Globus pallidus (tissue), 1 donor: Measurements from ENCODE around the gene RETNLB.

ENCODE experiments used
- DNase-seq: peaks from one replicate; pipeline ENCODE4 v3.0.0-alpha.2; 2015; ENCODE audit warnings: low spot score

Gene RETNLB, protein sequence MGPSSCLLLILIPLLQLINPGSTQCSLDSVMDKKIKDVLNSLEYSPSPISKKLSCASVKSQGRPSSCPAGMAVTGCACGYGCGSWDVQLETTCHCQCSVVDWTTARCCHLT

DNA sequence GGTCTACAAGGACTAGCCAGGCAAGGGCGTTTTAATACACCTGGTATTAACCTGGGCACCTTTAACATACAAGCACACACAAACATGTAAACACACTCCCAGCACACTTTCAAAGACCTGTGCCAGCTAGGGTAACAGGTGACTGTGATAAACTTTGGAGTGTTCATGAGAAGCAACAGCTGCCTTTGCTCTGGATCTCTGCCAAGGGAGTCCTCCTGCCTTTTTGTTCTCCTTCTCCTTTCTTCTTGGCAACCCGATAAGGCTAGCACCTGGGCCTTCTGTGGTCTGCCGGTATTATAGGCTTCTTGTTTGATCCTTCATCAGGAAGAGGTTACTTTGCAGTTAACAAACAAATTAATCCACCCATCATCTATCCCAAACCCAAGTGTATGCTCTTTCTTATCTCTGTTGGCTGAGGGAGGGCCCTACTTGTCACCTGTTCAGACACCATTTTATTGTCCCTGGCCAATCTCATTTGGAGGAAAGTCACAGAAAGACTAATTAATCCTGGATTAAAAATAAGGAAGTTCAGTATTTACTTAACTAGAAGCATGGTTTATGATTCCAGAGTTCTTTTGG, at the start of gene RETNLB:
RETNLB (minus strand) TSS at position 7 of the 579 bp plus-strand sequence. CDS start 225 bp downstream, outside the sequence.
- DNase-seq: no peak

DNA sequence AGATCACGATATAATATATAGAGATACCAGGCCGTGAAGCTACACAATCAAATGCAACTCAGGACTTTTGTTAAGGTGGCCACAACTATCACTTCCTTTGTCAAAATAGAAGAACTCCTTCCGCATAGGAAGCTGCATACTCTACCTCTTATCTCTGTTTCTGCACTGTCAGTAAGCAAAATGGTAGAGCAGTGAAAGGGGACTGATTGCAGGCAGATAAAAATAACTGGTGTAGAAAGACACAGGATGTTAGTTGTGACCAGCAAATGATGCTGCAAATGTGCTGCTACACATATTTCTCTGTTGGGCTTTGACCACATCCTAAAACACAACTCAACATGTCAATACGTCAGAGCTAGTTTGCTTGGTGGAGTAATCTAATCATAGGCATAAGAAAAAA, 49.1 kb upstream of the RETNLB start:
- DNase-seq: no peak

DNA sequence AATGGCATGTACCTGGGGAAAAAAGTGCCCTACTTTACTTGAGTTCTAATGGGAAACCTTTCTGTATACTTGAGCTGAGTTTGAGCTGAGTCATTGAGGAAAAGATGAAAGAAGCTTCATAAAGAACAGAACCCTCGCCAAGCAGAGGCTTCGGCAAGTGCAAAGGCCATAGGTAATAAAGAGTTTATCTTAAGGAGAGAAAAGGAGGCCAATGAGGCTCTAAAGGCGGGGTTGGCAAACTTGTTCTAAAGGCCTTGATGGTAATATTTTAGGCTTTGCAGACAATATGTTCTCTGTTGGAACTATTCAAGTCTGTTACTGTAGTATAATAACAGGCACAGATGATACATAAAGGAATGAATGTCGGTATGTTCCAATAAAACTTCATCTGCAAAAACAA, 47.8 kb upstream of the RETNLB start:
- no peak for DNase-seq

DNA sequence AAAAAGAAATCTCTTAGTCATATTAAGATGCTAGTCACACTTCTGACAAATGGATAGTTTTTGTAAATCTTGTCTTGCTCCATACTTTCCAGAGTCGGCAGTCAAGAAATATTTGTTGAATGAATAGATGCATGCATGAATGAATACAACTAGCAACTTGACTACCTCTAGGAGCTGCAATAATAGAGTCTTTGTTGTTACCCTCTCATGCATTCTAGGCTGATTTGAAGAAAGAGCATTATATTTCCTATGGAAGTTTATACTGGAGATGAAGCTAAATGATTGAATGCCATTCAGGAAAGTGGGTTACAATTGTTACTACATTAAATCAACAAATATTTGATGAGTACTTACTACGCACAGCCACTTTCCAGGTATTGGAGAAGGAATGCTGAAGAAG, 47.2 kb upstream of the RETNLB start:
- no peak for DNase-seq

DNA sequence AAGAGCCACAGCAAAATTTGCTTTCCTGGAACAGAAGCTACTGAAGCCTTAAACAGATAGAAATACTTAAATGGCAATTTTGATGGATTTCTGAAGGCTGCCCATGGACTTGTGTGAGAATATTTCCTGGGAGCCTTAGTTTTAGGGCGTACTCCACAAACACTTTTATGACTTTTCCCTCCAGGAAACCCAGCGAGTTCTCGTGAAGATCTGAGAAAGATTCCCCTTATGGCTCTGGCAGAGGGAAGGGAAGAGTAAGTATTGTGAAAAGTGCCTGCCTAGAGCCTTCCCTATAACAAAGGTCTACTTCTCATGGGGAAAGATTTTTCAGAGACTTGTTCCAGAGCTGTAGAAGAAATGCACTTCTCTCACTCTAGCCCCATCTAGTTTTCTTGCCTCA, 34.3 kb upstream of the RETNLB start:
- DNase-seq: no peak

DNA sequence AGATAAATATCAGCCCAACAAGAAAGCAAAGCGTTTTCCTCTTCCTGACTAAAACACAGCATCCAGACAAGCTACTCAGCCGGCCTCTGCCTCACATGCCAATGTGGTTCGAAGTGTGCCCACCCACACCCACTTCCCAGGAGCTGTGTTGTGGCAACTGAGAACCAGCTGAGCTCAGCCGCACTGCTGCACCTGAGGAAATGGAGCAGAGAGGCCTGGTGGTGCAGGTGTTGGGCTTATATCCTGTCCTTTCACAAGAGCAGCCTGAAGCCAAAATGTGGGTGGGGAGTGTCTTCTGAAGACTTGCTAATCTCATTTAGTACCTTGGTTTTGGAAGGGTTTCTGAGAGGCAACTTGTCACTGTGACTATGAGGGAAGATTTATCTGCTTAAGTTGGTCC, 23.0 kb upstream of the RETNLB start:
- no peak for DNase-seq

DNA sequence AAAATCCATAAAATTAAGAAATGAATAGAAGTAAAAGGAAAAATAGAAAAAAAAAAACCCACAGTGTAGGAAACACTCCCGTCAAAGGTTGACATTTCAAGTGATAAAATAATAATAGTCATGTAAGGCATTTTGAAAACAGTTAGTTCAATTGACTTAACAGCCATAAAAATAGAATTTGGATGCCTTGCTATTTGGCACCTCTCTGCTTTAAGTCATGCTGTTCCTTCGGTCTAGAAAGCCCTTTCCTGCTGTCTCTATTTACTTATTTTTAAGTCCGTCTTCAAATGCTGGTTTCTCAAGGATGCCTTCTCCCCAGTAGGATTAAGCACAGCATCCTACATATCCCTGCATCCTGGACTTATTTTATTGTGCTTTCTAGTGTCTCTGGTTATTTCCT, 22.3 kb upstream of the RETNLB start:
- no peak for DNase-seq

DNA sequence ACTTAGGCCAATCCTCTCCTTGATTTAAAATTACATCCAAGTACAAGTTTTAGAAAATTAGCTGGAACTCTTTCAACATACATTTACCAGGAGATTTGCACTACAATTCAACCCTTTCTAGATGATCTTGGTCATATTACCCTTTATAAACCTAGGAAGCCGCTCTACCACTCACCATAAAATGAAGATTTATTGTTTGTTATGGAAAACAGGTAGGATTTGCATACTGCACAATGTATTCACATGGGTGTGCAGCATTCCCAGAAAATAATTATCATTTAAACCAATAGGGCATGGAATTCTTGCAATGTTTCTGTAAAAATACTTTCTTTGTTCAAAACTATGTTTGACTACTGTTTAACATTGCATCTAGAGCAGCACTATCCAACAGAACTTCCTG, 18.4 kb upstream of the RETNLB start:
- no peak for DNase-seq

DNA sequence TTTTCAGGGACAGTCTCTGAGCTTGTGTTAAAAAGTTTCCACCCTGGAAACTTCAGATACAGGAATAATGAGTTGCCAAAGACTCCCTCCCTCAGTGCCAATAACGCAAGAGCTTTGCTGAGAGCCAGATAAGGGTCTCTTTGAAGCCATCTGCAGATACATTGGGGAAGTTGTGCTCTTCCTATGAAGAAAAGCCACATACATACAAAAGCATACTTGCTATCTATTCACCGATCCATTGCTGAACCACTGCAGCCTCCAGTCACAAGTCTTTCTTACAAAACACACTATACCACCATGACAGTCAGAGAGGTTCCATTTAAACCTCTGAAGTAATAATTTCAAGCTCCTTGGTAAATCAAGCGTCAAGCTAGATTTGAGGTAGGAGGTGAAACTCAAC, 10.0 kb upstream of the RETNLB start:
- DNase-seq: no peak

DNA sequence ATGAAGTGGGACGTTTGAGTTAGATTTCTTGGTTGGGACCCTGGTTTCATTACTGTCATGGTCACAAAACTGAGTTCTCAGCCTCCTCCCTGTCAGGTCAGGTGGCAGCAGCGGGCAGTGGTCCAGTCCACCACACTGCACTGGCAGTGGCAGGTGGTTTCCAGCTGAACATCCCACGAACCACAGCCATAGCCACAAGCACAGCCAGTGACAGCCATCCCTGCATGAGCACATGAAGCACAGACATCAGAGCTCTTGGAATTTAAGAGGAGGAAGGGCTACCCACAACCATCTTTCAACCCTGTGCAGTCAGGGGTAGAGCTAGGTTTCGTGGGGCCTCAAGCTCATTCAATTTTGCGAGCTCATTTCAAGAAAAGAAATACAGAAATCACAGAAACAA, 1.5 kb downstream of the RETNLB start:
- DNase-seq: no peak

DNA sequence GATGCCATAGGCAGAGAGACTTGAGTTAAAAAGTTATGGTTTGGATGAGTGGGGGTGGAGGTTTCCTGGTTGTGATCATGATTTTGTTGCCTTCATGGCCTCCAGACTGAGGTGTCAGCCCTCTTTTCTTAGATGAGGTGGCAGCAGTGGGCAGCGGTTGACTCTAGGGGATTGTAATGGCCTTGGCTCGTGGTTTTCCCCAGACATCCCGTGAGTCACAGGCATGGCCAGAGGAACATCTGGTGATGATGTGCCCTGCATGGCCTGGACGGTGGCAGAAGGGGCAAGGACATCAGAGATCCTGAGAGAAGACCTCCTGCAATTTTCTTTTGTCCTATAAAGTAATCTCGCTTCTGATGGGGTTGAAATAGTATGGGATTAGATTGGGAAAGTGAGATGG, 12.4 kb downstream of the RETNLB start:
- no peak for DNase-seq

DNA sequence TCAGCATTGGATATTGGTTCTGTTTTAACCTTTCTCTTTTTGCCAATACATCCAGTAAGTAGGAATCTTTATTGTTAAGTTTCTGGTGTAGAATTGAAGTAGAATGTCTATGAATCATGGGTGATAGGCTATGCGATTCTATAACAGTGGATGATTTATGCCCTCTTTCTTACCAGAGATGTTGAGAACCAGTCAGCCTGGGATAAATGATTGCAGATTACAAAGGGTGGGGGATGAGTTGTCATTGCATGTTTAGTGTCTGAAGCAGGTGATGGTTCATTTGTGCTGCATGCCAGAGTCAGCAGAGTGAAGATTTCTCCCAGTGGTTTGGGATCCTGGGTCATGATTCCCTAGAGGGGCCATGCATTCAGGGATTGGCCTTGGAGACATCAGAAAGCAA, 14.3 kb downstream of the RETNLB start:
- DNase-seq: no peak

DNA sequence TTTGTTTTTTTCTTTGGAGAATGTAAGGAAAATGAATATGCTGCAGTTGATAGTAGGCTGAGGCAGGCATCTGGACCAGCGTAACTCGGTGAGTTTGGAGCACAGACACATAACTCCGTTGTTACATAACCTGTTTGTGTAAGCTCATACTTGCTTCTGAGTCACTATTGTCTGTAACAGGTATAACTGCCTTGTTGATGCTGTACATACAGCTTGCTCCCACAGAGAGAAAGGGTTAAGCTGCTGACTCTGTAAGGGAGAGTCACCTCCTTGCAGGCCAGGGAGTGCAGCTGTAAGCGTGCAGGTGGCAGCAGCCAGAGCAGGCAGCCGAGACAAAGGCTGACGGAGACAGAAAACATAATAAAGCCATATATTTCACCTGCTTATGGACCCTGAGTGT, 20.4 kb downstream of the RETNLB start:
- DNase-seq: no peak

DNA sequence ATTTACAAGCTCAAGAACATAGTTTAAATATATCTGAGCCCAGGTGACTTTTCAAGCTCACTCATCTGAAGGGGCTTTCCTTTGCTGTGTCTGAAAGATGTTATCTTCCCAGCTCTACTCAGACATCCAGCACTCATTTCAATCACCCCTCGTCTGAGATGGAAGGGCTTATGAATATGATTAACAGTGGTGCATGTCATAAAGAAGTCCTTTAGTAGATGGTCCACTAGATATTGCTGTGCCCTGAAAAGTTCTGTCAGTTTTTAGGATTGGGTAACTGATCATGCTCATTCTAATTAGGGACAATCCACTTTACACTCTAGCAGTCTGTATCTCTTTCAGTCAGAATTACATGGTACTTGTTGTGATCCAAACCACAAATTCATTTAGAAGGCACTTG, 28.3 kb downstream of the RETNLB start:
- DNase-seq: no peak

DNA sequence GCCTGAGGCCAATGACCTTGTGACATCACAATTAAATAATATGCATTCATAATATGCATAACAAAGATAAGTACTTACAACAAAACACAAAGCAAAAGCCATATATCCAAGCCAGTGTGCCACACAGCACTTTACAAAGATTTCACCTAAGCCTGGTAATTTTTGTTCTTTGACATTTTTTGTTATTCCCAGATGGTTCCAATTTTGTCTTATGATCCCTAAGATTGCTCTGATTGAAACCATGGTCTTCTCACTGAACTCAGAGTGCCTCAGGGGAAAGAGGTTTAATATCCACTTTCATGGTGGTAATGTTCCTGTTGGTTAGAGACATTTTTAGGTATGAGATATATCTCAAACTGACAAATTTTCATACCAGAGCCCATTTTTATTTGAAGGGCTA, 29.1 kb downstream of the RETNLB start:
- DNase-seq: no peak

DNA sequence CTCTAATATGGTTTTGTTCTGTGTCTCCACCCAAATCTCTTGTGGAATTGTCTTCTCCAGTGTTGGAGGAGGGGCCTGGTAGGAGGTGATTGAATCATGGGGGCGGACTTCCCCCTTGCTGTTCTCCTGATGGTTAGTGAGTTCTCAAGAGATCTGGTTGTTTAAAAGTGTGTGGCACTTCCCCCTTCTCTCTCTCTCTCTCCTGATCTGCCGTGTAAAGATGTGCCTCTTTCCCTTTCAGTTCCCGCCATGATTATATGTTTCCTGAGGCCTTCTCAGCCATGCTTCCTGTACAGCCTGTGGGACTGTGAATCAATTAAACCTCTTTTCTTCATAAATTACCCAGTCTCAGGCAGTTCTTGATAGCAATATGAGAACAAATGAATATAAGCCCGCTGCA, 33.1 kb downstream of the RETNLB start:
- DNase-seq: no peak

DNA sequence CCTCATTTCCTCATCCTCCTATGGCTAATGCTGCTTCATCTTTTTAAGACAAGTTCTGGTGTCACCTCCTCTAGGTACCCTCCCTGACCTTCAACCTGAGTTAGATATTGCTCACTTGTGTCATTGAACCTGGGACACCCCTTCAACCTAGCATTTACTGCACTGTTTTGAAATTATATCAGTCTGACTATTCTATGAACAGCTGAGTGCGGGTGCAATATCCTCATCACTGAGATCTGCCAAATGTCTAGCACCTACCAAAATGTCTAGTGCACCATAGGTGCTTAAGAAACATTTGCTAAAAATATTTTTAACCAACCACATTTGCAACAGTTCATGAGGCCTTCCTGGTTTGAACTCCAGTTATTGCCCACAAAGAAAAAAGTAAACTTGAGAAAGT, 34.5 kb downstream of the RETNLB start:
- no peak for DNase-seq

DNA sequence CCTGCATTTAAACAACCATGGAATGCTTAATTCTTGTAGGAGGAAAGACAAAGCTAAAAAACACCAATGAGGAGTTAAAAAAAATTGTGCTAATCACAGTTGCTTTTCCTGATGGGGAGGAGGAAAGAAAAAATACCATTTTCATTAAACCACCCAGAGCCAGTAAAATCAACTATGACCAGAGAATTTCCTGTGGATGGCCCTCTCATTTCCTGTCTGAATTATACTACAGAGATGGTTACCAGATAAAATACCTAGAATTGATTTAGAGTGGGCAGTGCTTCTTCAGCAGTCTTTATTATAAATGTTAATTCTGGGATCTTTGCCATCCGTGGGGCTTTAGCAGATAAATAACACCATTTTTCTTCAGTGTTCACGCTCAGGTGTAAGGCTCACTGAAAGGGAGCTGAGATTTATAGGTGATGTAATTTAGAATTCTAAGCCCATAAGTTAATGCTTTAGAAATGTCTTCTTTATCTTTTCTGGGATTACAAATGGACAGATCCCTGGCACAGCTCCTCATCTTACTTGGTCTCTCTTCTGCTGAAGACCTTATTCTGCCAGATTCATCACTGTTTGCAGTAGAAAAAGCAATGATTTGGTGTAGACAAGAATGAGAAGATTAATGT, 37.9 kb downstream of the RETNLB start:
- DNase-seq: no peak

DNA sequence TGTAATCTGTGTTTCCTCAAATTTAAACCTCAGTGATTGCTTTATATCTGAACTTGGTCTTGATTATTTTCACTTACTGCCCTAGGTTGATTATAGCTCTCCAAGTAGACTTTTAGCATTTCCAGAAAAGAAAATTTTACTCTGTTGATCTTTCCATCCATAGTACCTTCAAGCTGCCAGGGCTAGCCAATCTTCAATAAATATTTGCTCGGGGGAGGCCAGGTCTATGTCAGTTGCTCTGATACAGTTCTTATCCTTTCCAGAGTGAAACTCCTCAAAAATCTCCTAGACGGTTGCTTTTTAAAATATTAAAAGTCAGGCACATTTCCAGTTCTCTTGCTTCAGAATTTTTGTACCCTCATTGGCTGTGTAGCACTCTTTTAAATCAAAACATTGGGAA, 38.8 kb downstream of the RETNLB start:
- no peak for DNase-seq

DNA sequence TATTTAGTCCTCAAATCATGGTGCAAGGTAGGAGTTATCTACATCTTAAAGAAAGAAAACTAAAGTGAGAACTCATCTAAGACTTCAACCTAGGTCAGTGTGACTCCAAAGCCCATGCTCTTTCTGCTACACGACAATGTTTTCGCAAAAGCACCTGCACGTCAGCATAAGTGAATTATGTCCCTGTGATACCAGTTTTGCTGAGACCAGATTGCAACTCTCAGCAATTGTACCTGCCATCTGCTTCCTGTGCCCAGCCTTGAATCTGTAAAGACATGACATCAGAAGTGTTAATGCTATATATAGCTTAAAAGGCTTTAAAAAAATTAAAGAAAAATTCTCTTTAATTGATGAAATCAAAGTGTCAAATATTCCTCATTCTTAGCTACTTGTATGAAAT, 43.4 kb downstream of the RETNLB start:
- DNase-seq: no peak

DNA sequence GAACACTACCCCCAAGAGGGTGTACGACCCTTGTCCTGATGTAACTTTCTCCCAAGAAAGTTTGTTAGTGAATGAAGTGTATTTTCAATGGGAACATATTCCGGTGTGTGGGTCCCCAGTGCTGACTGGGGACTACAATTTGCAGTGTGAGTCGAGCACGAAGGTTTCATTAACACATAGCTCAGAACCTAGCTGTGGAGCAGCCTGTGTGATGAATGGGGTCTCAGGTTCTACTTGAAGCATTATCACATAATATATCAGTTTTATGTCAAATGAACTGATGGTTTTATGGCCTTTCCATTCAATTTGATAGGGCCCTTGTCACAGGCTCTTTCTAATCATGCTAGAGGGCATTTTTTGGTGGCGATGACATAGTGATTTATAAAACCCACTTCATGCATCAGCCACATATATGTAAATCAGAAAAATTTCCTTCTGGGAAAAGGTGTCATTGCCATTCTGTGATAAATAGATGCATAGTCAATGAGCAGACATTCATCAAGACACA, 44.1 kb downstream of the RETNLB start:
- DNase-seq: no peak
